Uterus (tissue), 2 donors: ENCODE measurements around the gene COPZ2.
"Not testable (repeated sequence)": the region's sequence is repeated elsewhere in the genome, so short reads cannot be mapped to it uniquely, and the experiment has no call there.

Experiments
- POLR2A ChIP-seq, 2 donors: fragments of 450-650 bp; IDR thresholded peaks; one replicate each; pipeline ENCODE4 v1.6.1; 2016; ENCODE audit warnings: antibody characterized with exemption in 2 of 2, mild to moderate bottlenecking in 1 of 2, moderate library complexity in 1 of 2
- TF ChIP-seq, protein P1 (sequence below), 4 experiments: fragments of 200-600 bp in 2 of 4; fragments of 450-650 bp in 2 of 4; sonication (generic) in 2 of 4; IDR thresholded peaks; one replicate each; pipeline ENCODE4 v1.5.1; 2016 to 2019; ENCODE audit warnings: antibody characterized with exemption in 4 of 4, mild to moderate bottlenecking in 2 of 4, moderate library complexity in 1 of 4

DNA sequence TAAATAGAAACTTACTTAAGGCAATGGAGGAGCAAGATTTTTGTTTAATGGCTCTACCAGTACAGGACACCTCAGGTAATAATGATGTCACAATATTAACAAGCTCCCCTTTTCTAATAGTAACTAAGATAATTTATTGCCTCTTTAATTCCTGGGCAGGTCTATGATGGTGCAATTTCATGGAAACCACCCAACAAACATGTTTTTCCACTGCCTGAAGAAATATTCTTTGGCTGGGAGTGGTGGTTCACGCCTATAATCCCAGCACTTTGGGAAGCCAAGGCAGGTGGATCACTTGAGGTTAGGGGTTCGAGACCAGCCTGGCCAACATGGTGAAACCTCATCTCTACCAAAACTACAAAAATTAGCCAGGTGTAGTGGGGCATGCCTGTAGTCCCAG is 30.2 kb upstream of the COPZ2 start:
- TF ChIP-seq POLR2A (IDR thresholded peaks at IDR 0.05) = not testable (repeated sequence)
- TF ChIP-seq, protein P1, sequence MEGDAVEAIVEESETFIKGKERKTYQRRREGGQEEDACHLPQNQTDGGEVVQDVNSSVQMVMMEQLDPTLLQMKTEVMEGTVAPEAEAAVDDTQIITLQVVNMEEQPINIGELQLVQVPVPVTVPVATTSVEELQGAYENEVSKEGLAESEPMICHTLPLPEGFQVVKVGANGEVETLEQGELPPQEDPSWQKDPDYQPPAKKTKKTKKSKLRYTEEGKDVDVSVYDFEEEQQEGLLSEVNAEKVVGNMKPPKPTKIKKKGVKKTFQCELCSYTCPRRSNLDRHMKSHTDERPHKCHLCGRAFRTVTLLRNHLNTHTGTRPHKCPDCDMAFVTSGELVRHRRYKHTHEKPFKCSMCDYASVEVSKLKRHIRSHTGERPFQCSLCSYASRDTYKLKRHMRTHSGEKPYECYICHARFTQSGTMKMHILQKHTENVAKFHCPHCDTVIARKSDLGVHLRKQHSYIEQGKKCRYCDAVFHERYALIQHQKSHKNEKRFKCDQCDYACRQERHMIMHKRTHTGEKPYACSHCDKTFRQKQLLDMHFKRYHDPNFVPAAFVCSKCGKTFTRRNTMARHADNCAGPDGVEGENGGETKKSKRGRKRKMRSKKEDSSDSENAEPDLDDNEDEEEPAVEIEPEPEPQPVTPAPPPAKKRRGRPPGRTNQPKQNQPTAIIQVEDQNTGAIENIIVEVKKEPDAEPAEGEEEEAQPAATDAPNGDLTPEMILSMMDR (IDR thresholded peaks at IDR 0.05) = not testable (repeated sequence)
